HL-60 (cell line): Measurements from ENCODE around the gene RANGRF.

ENCODE experiments used
- DNase-seq, 2 experiments: peaks; one replicate each; pipeline ENCODE4 v3.0.0-alpha.2; 2010 to 2020; ENCODE audit warnings: low read depth in 1 of 2, low spot score in 1 of 2
- H3K27ac ChIP-seq: fragments of 250-450 bp; sonication (Bioruptor Pico); replicated peaks from 2 replicates; pipeline ENCODE4 v1.5.1; 2020; ENCODE audit warnings: mild to moderate bottlenecking, moderate library complexity
- H3K27me3 ChIP-seq: fragments of 250-450 bp; sonication (Bioruptor Pico); 2 replicates; pipeline ENCODE4 v1.5.1; 2021; ENCODE audit warnings: mild to moderate bottlenecking, moderate library complexity; ENCODE audit not compliant: insufficient read depth, poor library complexity, severe bottlenecking
- H3K4me3 ChIP-seq: replicated peaks from 2 replicates; pipeline ENCODE4 v1.5.1; 2011; ENCODE audit warnings: mild to moderate bottlenecking, control low read depth, low read length; ENCODE audit not compliant: insufficient read depth
- CTCF ChIP-seq: IDR thresholded peaks from one replicate; pipeline ENCODE4 v1.5.1; 2011; ENCODE audit warnings: low read length, control low read depth, inconsistent platforms; ENCODE audit not compliant: insufficient read depth
- GABPA ChIP-seq: IDR thresholded peaks from 2 replicates; pipeline ENCODE4 v1.6.1; 2012; ENCODE audit warnings: low read depth
- POLR2AphosphoS5 ChIP-seq: IDR thresholded peaks from 2 replicates; pipeline ENCODE4 v1.6.1; 2012; ENCODE audit warnings: low read depth
- REST ChIP-seq: IDR thresholded peaks from 2 replicates; pipeline ENCODE4 v1.6.1; 2012; ENCODE audit warnings: low read depth; ENCODE audit not compliant: insufficient replicate concordance
- SPI1 ChIP-seq: IDR thresholded peaks from 2 replicates; pipeline ENCODE4 v1.6.1; 2012; ENCODE audit warnings: low read depth, mild to moderate bottlenecking, borderline replicate concordance

The RANGRF gene

GRCh38 chr17:8267480-8268147 lies 20.9 kb upstream of the RANGRF start:
- TF ChIP-seq CTCF, result no peak
- TF ChIP-seq POLR2AphosphoS5, result no peak
- TF ChIP-seq GABPA, result no peak
- no peak for TF ChIP-seq SPI1
- no peak for TF ChIP-seq REST
- no peak overlapping the region for H3K27ac ChIP-seq
- no peak overlapping the region for H3K4me3 ChIP-seq

GRCh38 chr17:8268550-8269298 lies 19.7 kb upstream of the RANGRF start:
- Histone ChIP-seq H3K27me3 (no peaks in the 10 kb centered on the region), H3K4me3 (no peak overlapping the region), H3K27ac (no peak overlapping the region)
- TF ChIP-seq POLR2AphosphoS5 (no peak), CTCF (no peak), REST (no peak), SPI1 (no peak), GABPA (no peak)
- DNase-seq, result no peak

More at GRCh38 chr17:8267480-8268147, 20.9 kb upstream of the RANGRF start:
- DNase-seq, result no peak
- H3K27me3 ChIP-seq, result no peaks in the 10 kb centered on the region

- Histone ChIP-seq H3K27me3 (no peaks in the 10 kb centered on the region), H3K4me3 (no peak overlapping the region), H3K27ac (no peak overlapping the region)
- no peak for DNase-seq
- TF ChIP-seq REST (no peak), POLR2AphosphoS5 (no peak), GABPA (no peak), CTCF (no peak), SPI1 (no peak)
Measured at GRCh38 chr17:8272421-8272820, 16.0 kb upstream of the RANGRF start.
